LoVo (cell line): ENCODE data around the gene ATXN1.
"Not testable (repeated sequence)": the region's sequence is repeated elsewhere in the genome, so short reads cannot be mapped to it uniquely, and the experiment has no call there.

Experiments
- DNase-seq: peaks from one replicate; pipeline ENCODE4 v3.0.0-alpha.2; 2016; ENCODE audit warnings: low spot score

Gene ATXN1

DNA sequence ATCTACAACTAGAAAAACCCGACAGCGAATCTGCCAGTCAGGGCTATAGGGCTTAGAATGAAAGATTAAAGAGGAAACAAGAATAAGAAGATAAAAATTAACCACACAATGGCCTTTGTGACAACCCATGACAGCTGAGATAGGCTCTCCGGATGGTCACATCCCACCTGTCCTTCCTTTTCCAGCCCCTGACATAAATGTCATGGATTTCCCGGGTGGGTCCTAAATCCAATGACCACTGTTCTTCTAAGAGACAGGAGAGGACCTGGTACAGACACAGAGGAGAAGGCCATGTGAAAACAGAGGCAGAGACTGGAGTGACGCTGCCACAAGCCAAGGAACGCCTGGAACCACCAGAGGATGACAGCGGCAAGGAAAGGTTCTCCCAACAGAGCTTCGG lies 41.8 kb downstream of the ATXN1 start:
- no peak for DNase-seq

DNA sequence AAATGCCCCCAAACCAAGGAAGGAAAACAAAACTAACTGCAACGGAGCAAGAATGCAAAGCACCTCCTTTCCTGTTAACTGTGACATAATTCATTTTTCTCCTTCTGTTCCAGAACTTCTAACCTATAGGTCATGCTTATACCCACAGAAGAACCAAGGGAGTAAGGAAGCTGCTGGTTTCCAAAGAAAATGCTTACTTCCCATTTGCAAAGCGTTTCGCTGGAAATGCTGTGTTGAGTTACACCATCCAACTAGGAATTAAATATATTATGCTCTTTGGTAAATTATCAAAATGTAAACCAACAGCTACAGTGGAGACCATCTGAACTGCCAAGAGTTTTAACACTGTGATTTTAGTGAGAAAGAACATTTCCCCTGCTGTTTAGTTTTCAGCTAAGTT lies 42.9 kb downstream of the ATXN1 start:
- DNase-seq, result no peak

DNA sequence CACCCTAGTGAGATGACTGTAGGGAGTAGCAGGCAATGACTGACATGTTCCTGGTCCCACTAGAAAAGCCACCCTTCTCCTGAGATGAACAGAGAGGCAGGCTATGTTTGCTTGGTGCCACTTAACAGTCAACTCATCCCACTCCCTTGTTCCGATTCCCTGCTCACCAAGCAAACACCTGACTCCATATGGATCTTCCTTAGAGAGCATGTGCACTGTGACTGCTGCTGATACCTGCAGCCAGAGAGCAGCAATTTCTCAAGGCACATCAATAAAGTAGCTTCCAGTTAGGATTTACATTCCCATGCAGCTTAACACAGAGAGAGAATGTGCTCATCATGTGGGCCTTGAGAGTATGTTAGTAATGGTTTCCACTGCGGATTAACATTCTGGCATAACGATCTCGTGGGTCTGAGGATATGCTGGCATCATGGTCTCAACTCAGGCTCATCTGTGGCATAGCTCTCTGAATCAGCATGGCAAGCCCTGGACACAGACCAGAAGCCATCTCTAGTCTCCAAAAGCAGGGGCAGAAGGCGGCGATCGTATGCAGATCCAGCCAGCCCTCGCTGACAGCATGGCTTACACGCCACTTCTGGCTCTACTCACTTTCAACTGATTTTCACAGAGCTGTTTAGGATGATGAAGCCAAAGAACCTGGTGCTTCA lies 43.9 kb downstream of the ATXN1 start:
- DNase-seq, result no peak

GRCh38 chr6:16716321-16716858 lies 44.9 kb downstream of the ATXN1 start:
- no peak for DNase-seq

- DNase-seq, result peak; percentile 28
Measured at GRCh38 chr6:16713597-16713996, 47.7 kb downstream of the ATXN1 start.

GRCh38 chr6:16712931-16713484 lies 48.3 kb downstream of the ATXN1 start:
- DNase-seq, result peak; percentile 86

GRCh38 chr6:16712255-16712930 lies 48.9 kb downstream of the ATXN1 start:
- no peak for DNase-seq

DNA sequence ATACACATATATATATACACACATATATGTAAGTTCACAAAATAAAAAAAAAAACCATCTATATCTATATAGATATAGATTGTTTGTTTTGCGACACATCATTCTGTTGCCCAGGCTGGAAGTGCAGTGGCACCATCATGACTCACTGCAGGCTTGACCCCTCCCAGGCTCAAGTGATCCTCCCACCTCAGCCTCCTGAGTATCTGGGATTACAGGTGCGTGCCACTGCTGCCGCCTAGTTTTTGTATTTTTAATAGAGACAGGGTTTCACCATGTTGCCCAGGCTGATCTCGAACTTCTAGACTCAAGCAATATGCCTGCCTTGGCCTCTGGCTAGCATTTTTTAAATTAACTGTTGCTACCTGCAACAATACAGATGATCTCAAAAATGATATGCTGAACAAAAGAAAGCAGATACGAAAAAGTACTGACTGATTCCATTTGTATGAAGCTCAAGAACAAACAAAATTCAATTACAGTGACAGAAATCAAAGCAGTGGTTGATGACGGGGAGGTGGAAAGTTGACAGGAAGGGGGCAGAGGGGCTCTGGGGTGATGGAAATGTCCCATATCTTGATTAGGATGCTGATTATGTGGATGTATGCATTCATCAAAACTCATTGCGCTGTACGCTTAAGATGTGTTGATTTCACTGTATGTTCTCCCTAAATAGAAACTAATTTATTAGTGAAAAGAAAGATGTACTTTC lies 49.6 kb downstream of the ATXN1 start:
- DNase-seq, result peak; percentile 76

- DNase-seq, result no peak
Measured at GRCh38 chr6:16706911-16707783, 54.1 kb downstream of the ATXN1 start.

DNA sequence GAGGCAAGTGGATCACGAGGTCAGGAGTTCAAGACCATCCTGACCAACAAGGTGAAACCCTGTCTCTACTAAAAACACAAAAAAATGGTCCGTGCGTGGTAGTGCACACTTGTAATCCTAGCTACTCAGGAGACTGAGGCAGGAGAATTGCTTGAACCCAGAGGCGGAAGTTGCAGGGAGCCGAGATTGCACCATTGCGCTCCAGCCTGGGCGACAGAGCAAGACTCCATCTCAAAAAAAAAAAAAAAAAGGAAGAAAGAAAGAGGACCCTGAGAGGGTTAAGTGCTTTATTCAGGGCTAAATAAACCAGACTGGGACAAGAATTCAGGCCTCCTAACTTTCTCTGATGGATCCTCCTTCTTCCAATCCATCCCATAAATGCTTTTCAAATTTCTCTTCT lies 54.8 kb downstream of the ATXN1 start:
- DNase-seq, result not testable (repeated sequence)

DNA sequence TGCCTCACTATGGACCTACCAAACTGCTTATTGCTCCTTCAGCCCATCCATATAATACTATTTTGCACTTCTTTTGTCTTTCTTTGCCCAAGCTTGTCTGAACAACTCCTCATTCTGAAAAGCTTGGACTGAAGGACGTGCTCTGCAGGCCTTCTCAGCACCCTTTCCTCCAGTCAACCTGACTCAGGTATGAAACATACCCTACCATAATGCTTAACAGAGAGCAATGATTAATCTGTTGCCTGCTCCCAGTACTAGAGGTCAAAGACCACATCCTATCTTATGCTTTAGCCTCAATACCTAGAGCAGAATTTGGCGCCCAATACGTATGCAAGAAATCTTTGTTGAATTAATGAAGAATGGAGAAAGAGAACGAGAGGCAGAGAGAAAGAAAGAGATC lies 55.2 kb downstream of the ATXN1 start:
- no peak for DNase-seq

- no peak for DNase-seq
Measured at GRCh38 chr6:16705081-16705993, 55.9 kb downstream of the ATXN1 start.

DNA sequence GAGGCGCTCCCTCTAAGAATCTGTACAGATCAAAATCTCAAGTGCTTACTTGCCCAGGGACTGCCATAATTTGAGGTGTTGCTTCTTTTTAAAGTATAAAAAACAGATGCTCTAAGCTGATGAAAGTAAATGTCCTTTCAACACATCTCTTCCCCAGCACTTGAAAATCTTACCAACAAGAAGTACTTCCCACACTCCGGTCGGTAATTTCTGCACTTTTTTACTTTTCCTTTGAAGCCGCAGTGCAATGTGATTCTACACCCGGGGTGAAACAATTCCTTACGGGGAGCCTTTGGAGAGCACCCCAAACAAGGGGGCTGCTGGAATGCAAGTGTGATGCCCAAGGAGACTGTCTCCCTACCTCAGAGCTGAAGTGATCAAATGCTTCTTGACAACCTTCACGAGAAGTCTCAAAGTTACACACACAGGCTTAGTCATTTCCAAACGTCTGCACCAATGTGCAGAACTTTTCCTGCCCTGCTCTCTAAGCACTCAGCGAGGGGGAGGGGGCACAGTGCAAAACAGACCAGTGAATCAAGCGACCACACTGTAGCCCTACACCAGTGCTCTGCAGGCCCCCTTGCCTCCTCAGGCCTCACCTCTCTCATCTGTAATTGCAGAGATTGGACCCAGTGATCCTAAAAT lies 56.7 kb downstream of the ATXN1 start:
- DNase-seq, result no peak

- DNase-seq, result not testable (repeated sequence)
Measured at GRCh38 chr6:16702627-16703378, 58.5 kb downstream of the ATXN1 start.

- DNase-seq, result no peak
Measured at GRCh38 chr6:16700916-16701234, 60.4 kb downstream of the ATXN1 start.

DNA sequence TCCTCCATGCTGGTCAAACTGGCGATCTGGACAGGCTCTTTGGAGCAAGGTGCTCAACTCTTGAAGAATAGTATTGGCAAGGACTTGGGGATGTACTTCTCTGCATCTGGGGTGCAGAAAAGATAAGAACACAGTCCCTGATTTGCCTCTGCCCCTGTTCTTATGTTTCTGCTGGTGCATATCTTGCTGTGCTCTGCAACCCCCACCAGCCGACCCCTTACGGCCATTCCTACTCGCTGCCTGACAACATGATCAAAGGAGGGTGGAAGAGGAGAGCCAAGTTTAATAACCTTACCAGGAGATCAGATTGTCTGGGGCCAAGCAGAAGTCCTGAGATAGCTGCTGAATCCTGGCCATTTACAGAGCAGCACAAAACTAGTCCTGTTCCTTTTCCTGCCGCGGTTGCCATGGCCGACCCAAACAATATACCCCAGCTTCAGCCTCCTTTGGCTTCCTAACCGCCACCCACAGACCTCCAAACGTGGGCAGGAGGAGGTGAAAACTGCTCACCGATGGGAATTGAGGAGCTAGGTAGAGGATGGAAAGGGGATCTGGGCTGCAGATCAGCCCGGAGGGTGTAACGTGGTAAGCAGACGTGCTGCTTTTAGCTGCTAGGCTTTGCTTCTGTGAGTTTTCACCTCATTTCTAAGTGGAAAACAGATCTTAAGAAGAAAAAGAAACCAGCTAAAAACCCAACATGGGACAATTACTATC lies 60.9 kb downstream of the ATXN1 start:
- DNase-seq, result no peak

DNA sequence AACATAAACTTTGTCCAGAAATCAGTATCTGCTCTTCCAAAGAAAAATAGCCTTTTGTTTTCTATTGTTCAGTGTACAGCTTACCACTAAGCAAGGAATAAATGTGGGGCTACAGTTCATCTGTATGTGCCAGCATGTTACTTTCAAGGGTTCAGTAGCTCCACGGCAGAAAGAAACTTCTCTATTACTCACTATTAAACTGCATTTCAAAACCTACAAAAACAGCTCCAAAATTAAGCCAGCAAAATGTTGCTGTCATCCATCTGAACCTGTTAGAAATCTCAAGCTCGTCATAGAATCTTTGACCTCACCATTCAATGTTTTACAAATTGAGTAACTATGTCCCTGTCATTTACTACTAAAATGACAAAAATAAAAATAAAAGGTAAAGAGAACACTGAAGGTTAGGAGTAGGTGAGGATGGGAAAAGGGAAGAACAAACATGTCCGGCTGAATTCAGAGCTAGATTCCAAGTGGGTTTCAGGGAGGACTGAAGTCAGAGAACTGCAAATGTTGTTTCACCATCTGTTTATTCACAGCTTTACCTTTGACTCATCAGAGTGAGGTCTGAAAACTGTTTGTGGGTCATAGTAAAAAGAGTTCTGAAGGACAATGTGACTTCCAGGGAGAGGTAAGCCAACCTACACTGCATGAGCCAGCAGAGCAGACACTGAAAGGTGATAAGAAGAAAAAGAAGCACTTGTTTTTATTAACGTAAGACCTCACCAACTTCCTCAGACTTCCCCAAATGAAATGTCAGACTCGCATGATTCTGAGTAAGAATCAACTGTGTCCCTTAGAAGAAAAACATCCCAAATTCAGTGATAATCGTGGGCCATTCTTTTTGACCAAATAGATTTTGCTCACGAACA lies 62.0 kb downstream of the ATXN1 start:
- no peak for DNase-seq

DNA sequence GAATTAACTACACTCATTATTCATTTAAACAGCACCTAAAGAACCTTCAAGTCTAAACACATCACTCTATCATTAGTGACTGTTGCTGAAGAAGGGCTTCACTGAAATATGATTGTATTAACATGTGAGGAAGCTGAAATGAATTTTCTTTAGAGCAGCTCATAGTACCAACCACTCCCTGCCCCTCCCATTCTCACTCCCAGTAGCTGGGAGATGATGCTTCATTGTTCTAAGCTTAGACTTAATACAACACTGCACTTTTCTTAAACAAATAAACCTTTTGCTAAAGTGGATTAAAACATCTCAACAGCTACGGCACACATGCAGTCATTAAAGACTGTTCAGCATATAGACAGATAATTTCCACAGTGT lies 63.1 kb downstream of the ATXN1 start:
- no peak for DNase-seq
